ENCODE results near the gene ZBTB33. TPM values are rescaled to one million over a fixed set of nuclear protein-coding genes. Genes with fewer than 3 reads are reported as not detected.
A peak's percentile ranks its signal among the peaks of the same experiment; 100 is the strongest.

The ZBTB33 gene
- total RNA-seq, 4 donors from 2014 or later = 19.5 to 29.7 (median 25.5) TPM

- DNase-seq (ENCODE audit: low spot score in 2 of 2) = no peak
- no peaks in the 10 kb centered on the region for H3K36me3 ChIP-seq
- no peaks in the 10 kb centered on the region for H3K9me3 ChIP-seq
Measured at GRCh38 chrX:120251471-120252011, 929 bp downstream of the ZBTB33 start.

GRCh38 chrX:120253784-120254183 lies 3.2 kb downstream of the ZBTB33 start:
- H3K4me1 ChIP-seq = peaks cover 6% of the 10 kb centered on the region
- H3K27ac ChIP-seq = no peak overlapping the region
- 58% methylated on average over 6 of the region's 6 CpGs for WGBS
- H3K27me3 ChIP-seq = no peaks in the 10 kb centered on the region
- TF ChIP-seq CTCF (IDR thresholded peaks at IDR 0.05) = no peak
- TF ChIP-seq POLR2A (IDR thresholded peaks at IDR 0.05) = no peak
- TF ChIP-seq POLR2AphosphoS5 (IDR thresholded peaks at IDR 0.05) = no peak
- no peak for TF ChIP-seq EP300 (IDR thresholded peaks at IDR 0.05)
- H3K4me3 ChIP-seq = no peak overlapping the region
- no peak for DNase-seq (ENCODE audit: low spot score in 2 of 2)
- H3K9me3 ChIP-seq = no peaks in the 10 kb centered on the region
- H3K36me3 ChIP-seq = no peaks in the 10 kb centered on the region

More at GRCh38 chrX:120251471-120252011, 929 bp downstream of the ZBTB33 start:
- TF ChIP-seq POLR2AphosphoS5 (IDR thresholded peaks at IDR 0.05) = no peak
- H3K4me3 ChIP-seq = peak overlapping the region; percentile 69
- peak overlapping the region; percentile 92 for H3K27ac ChIP-seq
- no peaks in the 10 kb centered on the region for H3K27me3 ChIP-seq
- H3K4me1 ChIP-seq = peaks cover 6% of the 10 kb centered on the region
- 39% methylated on average over 28 of the region's 28 CpGs for WGBS

- H3K36me3 ChIP-seq = no peaks in the 10 kb centered on the region
- no peaks in the 10 kb centered on the region for H3K9me3 ChIP-seq
- DNase-seq (ENCODE audit: low spot score in 2 of 2) = peak in 1 of 2 donors; percentile 71
- TF ChIP-seq POLR2AphosphoS5 (IDR thresholded peaks at IDR 0.05) = no peak
- TF ChIP-seq EP300 (IDR thresholded peaks at IDR 0.05) = no peak
- TF ChIP-seq CTCF (IDR thresholded peaks at IDR 0.05) = no peak
- no peak for TF ChIP-seq POLR2A (IDR thresholded peaks at IDR 0.05)
- peaks cover 21% of the 10 kb centered on the region for H3K4me1 ChIP-seq
- no peak overlapping the region for H3K4me3 ChIP-seq
- 45% methylated on average over 3 of the region's 3 CpGs for WGBS
- no peaks in the 10 kb centered on the region for H3K27me3 ChIP-seq
- H3K27ac ChIP-seq = peak overlapping the region; percentile 41
Measured at GRCh38 chrX:120260369-120260768, 9.8 kb downstream of the ZBTB33 start.

GRCh38 chrX:120262859-120263708 lies 12.5 kb downstream of the ZBTB33 start:
- no peak for DNase-seq (ENCODE audit: low spot score in 2 of 2)
- Histone ChIP-seq H3K36me3 (no peaks in the 10 kb centered on the region), H3K4me1 (peaks cover 21% of the 10 kb centered on the region), H3K9me3 (no peaks in the 10 kb centered on the region), H3K4me3 (no peak overlapping the region), H3K27ac (no peak overlapping the region), H3K27me3 (no peaks in the 10 kb centered on the region)
- WGBS = 66% methylated on average over 7 of the region's 8 CpGs
- TF ChIP-seq CTCF (IDR thresholded peaks at IDR 0.05) (no peak), EP300 (IDR thresholded peaks at IDR 0.05) (no peak), POLR2AphosphoS5 (IDR thresholded peaks at IDR 0.05) (no peak), POLR2A (IDR thresholded peaks at IDR 0.05) (no peak)

- no peak for DNase-seq (ENCODE audit: low spot score in 2 of 2)
- H3K36me3 ChIP-seq = no peaks in the 10 kb centered on the region
- H3K4me1 ChIP-seq = peaks cover 22% of the 10 kb centered on the region
- no peak overlapping the region for H3K4me3 ChIP-seq
- no peak overlapping the region for H3K27ac ChIP-seq
- no peaks in the 10 kb centered on the region for H3K9me3 ChIP-seq
- no peaks in the 10 kb centered on the region for H3K27me3 ChIP-seq
- no peak for TF ChIP-seq POLR2A (IDR thresholded peaks at IDR 0.05)
- no peak for TF ChIP-seq CTCF (IDR thresholded peaks at IDR 0.05)
- TF ChIP-seq EP300 (IDR thresholded peaks at IDR 0.05) = no peak
- no peak for TF ChIP-seq POLR2AphosphoS5 (IDR thresholded peaks at IDR 0.05)
Measured at GRCh38 chrX:120264341-120264740, 13.7 kb downstream of the ZBTB33 start.

Data from suprapubic skin (tissue), 4 donors.